Upper lobe of left lung (tissue), 4 donors: ENCODE results near the gene STX4.

Experiments
- CTCF ChIP-seq, 6 experiments: fragments of 450-650 bp in 4 of 6; fragments of 200-600 bp in 2 of 6; sonication (generic) in 2 of 6; IDR thresholded peaks; one replicate each; pipeline ENCODE4 v1.5.1; 2016 to 2019; ENCODE audit warnings: antibody characterized with exemption in 6 of 6
- EP300 ChIP-seq, 4 donors: sonication (generic); formaldehyde crosslinking; IDR thresholded peaks; one replicate each; pipeline ENCODE4 v1.5.1; 2017; ENCODE audit warnings: antibody characterized with exemption in 4 of 4, control low read depth in 2 of 4
- POLR2A ChIP-seq, 4 donors: fragments of 450-650 bp; IDR thresholded peaks; one replicate each; pipeline ENCODE4 v1.5.1; 2016 to 2017; ENCODE audit warnings: antibody characterized with exemption in 4 of 4, mild to moderate bottlenecking in 2 of 4
- POLR2AphosphoS5 ChIP-seq, 2 donors: sonication (generic); formaldehyde crosslinking; IDR thresholded peaks; one replicate each; pipeline ENCODE4 v1.5.1; 2017; ENCODE audit warnings: antibody characterized with exemption in 2 of 2

GRCh38 chr16:31063843-31064611 lies 30.7 kb downstream of the STX4 start:
- TF ChIP-seq CTCF (IDR thresholded peaks at IDR 0.05) (no peak), EP300 (IDR thresholded peaks at IDR 0.05) (no peak), POLR2AphosphoS5 (IDR thresholded peaks at IDR 0.05) (no peak), POLR2A (IDR thresholded peaks at IDR 0.05) (no peak)
